Neuronal stem cell (in vitro differentiated cells): ENCODE measurements around the gene ZNF775.

Source experiments
- DNase-seq: peaks from one replicate; pipeline ENCODE4 v3.0.0-alpha.2; 2013; ENCODE audit warnings: low spot score
- H2AFZ ChIP-seq: one replicate; pipeline ENCODE4 v1.6.1; 2013; ENCODE audit warnings: mild to moderate bottlenecking, low read length, inconsistent platforms
- H2AK5ac ChIP-seq: 2 replicates; pipeline ENCODE4 v1.6.1; 2013; ENCODE audit warnings: low read depth, mild to moderate bottlenecking, inconsistent platforms, low read length, moderate library complexity, mixed read lengths
- H2BK120ac ChIP-seq: 2 replicates; pipeline ENCODE4 v1.6.1; 2013; ENCODE audit warnings: low read depth, mild to moderate bottlenecking, inconsistent platforms, low read length, moderate library complexity, mixed read lengths
- H2BK12ac ChIP-seq: one replicate; pipeline ENCODE4 v1.6.1; 2013; ENCODE audit warnings: low read length, inconsistent platforms
- H2BK15ac ChIP-seq: 2 replicates; pipeline ENCODE4 v1.6.1; 2013; ENCODE audit warnings: mild to moderate bottlenecking, low read length, inconsistent platforms, mixed read lengths
- H2BK5ac ChIP-seq: one replicate; pipeline ENCODE4 v1.6.1; 2013; ENCODE audit warnings: inconsistent platforms, mild to moderate bottlenecking, low read length, moderate library complexity
- H3K14ac ChIP-seq: one replicate; pipeline ENCODE4 v1.6.1; 2013; ENCODE audit warnings: low read length, inconsistent platforms
- H3K18ac ChIP-seq: 2 replicates; pipeline ENCODE4 v1.6.1; 2013; ENCODE audit warnings: low read length, inconsistent platforms
- H3K23ac ChIP-seq: 2 replicates; pipeline ENCODE4 v1.6.1; 2013; ENCODE audit warnings: low read depth, mild to moderate bottlenecking, mixed read lengths, low read length, inconsistent platforms; ENCODE audit not compliant: poor library complexity
- H3K27ac ChIP-seq: replicated peaks from 3 replicates; pipeline ENCODE4 v1.5.1; 2013; ENCODE audit warnings: low read length, inconsistent platforms
- H3K27me3 ChIP-seq, 3 experiments: 2 replicates each; pipeline ENCODE4 v1.6.1; 2013; ENCODE audit warnings: low read length in 3 of 3, mild to moderate bottlenecking in 2 of 3, inconsistent platforms in 1 of 3, low read depth in 1 of 3, mixed read lengths in 1 of 3, moderate library complexity in 1 of 3; ENCODE audit not compliant: control insufficient read depth in 3 of 3, insufficient read depth in 3 of 3
- H3K36me3 ChIP-seq, 2 donors: replicated peaks in 1 of 2; 2 replicates each; pipeline ENCODE4 v1.6.1; 2013; ENCODE audit warnings: low read length in 2 of 2; ENCODE audit not compliant: control insufficient read depth in 2 of 2, insufficient read depth in 2 of 2
- H3K4ac ChIP-seq: 2 replicates; pipeline ENCODE4 v1.6.1; 2013; ENCODE audit warnings: inconsistent platforms, mild to moderate bottlenecking, low read length, moderate library complexity
- H3K4me1 ChIP-seq, 2 donors: 1 replicate in 1 of 2; 2 replicates in 1 of 2; pipeline ENCODE4 v1.6.1; 2013; ENCODE audit warnings: low read length in 2 of 2, low read depth in 1 of 2; ENCODE audit not compliant: control insufficient read depth in 2 of 2, insufficient read depth in 1 of 2
- H3K4me2 ChIP-seq: one replicate; pipeline ENCODE4 v1.6.1; 2013; ENCODE audit warnings: mild to moderate bottlenecking, low read length, inconsistent platforms; ENCODE audit not compliant: insufficient read depth, poor library complexity, severe bottlenecking
- H3K4me3 ChIP-seq, 2 donors: 2 replicates each; pipeline ENCODE4 v1.5.1; 2013; ENCODE audit warnings: low read length in 2 of 2, mild to moderate bottlenecking in 2 of 2, inconsistent platforms in 1 of 2, moderate library complexity in 1 of 2
- H3K79me1 ChIP-seq: one replicate; pipeline ENCODE4 v1.6.1; 2013; ENCODE audit warnings: low read depth, mild to moderate bottlenecking, inconsistent platforms, low read length, moderate library complexity
- H3K9ac ChIP-seq: one replicate; pipeline ENCODE4 v1.6.1; 2013; ENCODE audit warnings: mild to moderate bottlenecking, low read depth, low read length, inconsistent platforms; ENCODE audit not compliant: poor library complexity
- H3K9me3 ChIP-seq, 2 donors: replicated peaks in 1 of 2; 2 replicates each; pipeline versions ENCODE3 to v1.6.1; 2013; ENCODE audit warnings: low read length in 2 of 2, mild to moderate bottlenecking in 2 of 2, inconsistent platforms in 1 of 2, low read depth in 1 of 2, mixed read lengths in 1 of 2, moderate library complexity in 1 of 2; ENCODE audit not compliant: control insufficient read depth in 2 of 2, insufficient read depth in 1 of 2
- H4K8ac ChIP-seq: one replicate; pipeline ENCODE4 v1.6.1; 2013; ENCODE audit warnings: low read depth, mild to moderate bottlenecking, inconsistent platforms, low read length, moderate library complexity
- H4K91ac ChIP-seq: one replicate; pipeline ENCODE4 v1.6.1; 2013; ENCODE audit warnings: low read length, low read depth, mild to moderate bottlenecking, inconsistent platforms; ENCODE audit not compliant: poor library complexity
- WGBS, 2 donors: extraction: QIAGEN DNeasy Blood & Tissue Kit; methylation state at CpG; one replicate each; pipeline ENCODE4 v1.1.7; 2013; ENCODE audit warnings: missing lambda C conversion rate in 2 of 2, mixed read lengths in 1 of 2; ENCODE audit not compliant: insufficient read length in 2 of 2, insufficient replicate concordance in 1 of 2; ENCODE audit errors: extremely low coverage in 2 of 2; 5-methylcytosine and 5-hydroxymethylcytosine counted together

ZNF775 gene

DNA sequence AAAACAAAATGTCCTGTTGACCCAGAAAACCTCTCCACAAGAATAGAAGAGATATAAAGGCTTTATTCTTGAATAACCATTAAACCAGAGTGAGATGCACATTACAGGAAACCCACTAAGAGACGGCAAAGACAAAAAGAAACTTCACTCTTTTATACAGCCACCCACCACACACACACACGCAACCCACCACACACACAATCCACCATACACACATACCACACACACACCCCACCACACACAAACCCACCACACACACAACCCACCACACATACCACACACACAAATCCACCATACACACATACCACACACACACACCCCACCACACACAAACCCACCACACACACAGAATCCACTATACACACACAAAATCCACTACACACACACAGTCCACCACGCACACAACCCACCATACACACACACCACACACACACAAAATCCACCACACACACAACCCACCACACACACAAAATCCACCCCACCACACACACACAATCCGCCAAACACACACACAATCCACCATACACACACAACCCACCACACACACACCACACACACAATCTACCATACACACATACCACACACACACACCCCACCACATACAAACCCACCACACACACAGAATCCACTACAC is 20.0 kb upstream of the ZNF775 start:
- Histone ChIP-seq H2BK12ac (no peak overlapping the region), H3K14ac (no peak overlapping the region), H3K27ac (no peak overlapping the region), H2BK5ac (no peak overlapping the region), H3K4me3 (peak overlapping the region in 1 of 2 donors; percentile 42), H3K4me1 (peaks cover 9 to 16% of the 10 kb centered on the region in 2 donors), H3K9me3 (no peaks in the 10 kb centered on the region), H3K36me3 (no peaks in the 10 kb centered on the region), H3K27me3 (no peaks in the 10 kb centered on the region), H3K4me2 (no peak overlapping the region), H2BK120ac (no peak overlapping the region), H3K4ac (no peak overlapping the region), H3K79me1 (no peaks in the 10 kb centered on the region), H2AFZ (no peak overlapping the region), H3K18ac (no peak overlapping the region), H3K23ac (no peak overlapping the region), H4K8ac (no peak overlapping the region), H4K91ac (no peak overlapping the region), H2BK15ac (no peak overlapping the region), H3K9ac (no peak overlapping the region), H2AK5ac (no peak overlapping the region)
- no peak for DNase-seq
- WGBS, 2 donors: 100% methylated on average over 3 of the region's 4 CpGs; no CpG with 5 or more reads in 1 of the 2 donors

GRCh38 chr7:150359622-150360362 is 19.3 kb upstream of the ZNF775 start:
- H3K14ac ChIP-seq: no peak overlapping the region
- peaks cover 9 to 16% of the 10 kb centered on the region in 2 donors for H3K4me1 ChIP-seq
- no peak overlapping the region for H2BK5ac ChIP-seq
- no peak overlapping the region for H4K91ac ChIP-seq
- DNase-seq: no peak
- H3K27ac ChIP-seq: no peak overlapping the region
- H4K8ac ChIP-seq: no peak overlapping the region
- H3K4me3 ChIP-seq: peak overlapping the region in 1 of 2 donors; percentile 66
- no peak overlapping the region for H2AFZ ChIP-seq
- no peak overlapping the region for H3K18ac ChIP-seq
- H2AK5ac ChIP-seq: no peak overlapping the region
- 92% methylated on average over 2 of the region's 2 CpGs; no CpG with 5 or more reads in 1 of the 2 donors for WGBS, 2 donors
- no peak overlapping the region for H2BK120ac ChIP-seq
- H2BK12ac ChIP-seq: no peak overlapping the region
- no peak overlapping the region for H3K4me2 ChIP-seq
- no peak overlapping the region for H3K4ac ChIP-seq
- H3K27me3 ChIP-seq: no peaks in the 10 kb centered on the region
- no peak overlapping the region for H3K9ac ChIP-seq
- no peak overlapping the region for H2BK15ac ChIP-seq
- no peaks in the 10 kb centered on the region for H3K79me1 ChIP-seq
- H3K23ac ChIP-seq: no peak overlapping the region
- no peaks in the 10 kb centered on the region for H3K9me3 ChIP-seq
- H3K36me3 ChIP-seq: no peaks in the 10 kb centered on the region

DNA sequence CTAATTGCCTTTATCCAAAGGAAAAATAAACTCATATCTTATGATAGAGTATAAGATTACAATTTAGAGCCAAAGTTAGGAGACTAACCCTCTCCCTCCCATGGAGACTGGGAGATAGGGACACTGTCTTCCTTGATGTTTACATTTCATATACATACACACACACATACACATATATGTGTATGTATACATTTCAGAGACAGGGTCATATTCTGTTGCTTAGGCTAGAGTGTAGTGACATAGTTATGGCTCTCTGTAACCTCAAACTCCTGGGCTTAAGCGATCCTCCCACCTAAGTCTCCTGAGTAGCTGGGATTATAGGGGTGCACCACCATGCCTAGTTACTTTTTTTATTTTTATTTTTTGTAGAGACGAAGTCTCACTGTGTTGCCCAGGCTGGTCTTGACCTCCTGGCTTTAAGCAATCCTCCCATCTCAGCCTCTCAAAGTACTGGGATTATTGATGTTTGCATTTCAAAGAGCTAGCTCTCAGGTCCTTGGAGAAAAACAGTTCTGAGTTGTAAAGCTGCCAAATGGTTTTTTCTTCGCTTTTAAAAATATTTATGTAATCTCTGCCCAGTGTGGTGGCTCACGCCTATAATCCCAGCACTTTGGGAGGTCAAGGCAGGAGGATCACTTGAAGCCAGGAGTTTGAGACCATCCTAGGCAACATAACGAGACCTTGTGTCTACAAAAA is 18.6 kb upstream of the ZNF775 start:
- Histone ChIP-seq H3K27ac (no peak overlapping the region), H2AK5ac (no peak overlapping the region), H3K4me3 (no peak overlapping the region), H3K79me1 (no peaks in the 10 kb centered on the region), H3K23ac (no peak overlapping the region), H3K9ac (no peak overlapping the region), H3K4ac (no peak overlapping the region), H2BK5ac (no peak overlapping the region), H3K9me3 (no peaks in the 10 kb centered on the region), H2BK120ac (no peak overlapping the region), H3K36me3 (no peaks in the 10 kb centered on the region), H3K27me3 (no peaks in the 10 kb centered on the region), H2AFZ (no peak overlapping the region), H3K18ac (no peak overlapping the region), H4K8ac (no peak overlapping the region), H3K14ac (no peak overlapping the region), H3K4me2 (no peak overlapping the region), H2BK12ac (no peak overlapping the region), H4K91ac (no peak overlapping the region), H3K4me1 (peaks cover 9 to 16% of the 10 kb centered on the region in 2 donors), H2BK15ac (no peak overlapping the region)
- DNase-seq: no peak
- WGBS, 2 donors: no CpG with 5 or more reads among the region's 5 CpGs

- no peak overlapping the region for H2AK5ac ChIP-seq
- no peak overlapping the region for H3K4me2 ChIP-seq
- no peaks in the 10 kb centered on the region for H3K36me3 ChIP-seq
- no peaks in the 10 kb centered on the region for H3K9me3 ChIP-seq
- H3K4ac ChIP-seq: no peak overlapping the region
- peaks cover 10 to 20% of the 10 kb centered on the region in 2 donors for H3K4me1 ChIP-seq
- H3K14ac ChIP-seq: no peak overlapping the region
- H2BK12ac ChIP-seq: no peak overlapping the region
- H3K27ac ChIP-seq: no peak overlapping the region
- H3K27me3 ChIP-seq: no peaks in the 10 kb centered on the region
- no peak overlapping the region for H4K8ac ChIP-seq
- H3K23ac ChIP-seq: no peak overlapping the region
- no peak overlapping the region for H2BK15ac ChIP-seq
- no peak overlapping the region for H2BK120ac ChIP-seq
- no peak overlapping the region for H3K4me3 ChIP-seq
- H2BK5ac ChIP-seq: no peak overlapping the region
- H3K9ac ChIP-seq: no peak overlapping the region
- no CpG with 5 or more reads among the region's 7 CpGs for WGBS, 2 donors
- H3K18ac ChIP-seq: no peak overlapping the region
- H4K91ac ChIP-seq: no peak overlapping the region
- peak overlapping the region; percentile 74 for H2AFZ ChIP-seq
- no peak for DNase-seq
- no peaks in the 10 kb centered on the region for H3K79me1 ChIP-seq
These were observed 17.7 kb upstream of the ZNF775 start for GRCh38 chr7:150361402-150361801.
